ENCODE data around the gene STK26.

DNA sequence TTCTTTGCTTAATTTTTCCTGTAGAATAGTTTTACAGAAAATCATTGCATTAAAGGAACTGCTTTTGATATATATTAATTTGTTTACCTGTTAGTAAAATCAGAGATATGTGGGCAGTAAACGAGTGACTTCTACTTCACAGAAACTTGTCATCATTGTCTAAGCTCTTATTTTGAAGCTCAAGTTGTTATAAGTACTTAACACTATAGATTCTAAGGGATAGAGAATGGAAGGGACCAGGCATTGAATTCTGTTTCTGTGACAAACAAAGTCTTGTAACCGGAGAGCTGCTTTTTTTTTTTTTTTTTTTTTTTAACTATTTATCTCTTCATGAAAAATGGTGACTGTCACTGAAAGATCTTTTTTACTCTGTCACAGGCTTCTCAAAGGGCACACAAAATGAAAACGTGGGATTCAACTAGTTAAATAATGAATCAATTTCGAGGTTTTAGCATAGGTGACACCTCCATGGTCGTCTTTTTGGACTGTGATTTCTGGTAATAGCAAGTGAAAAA, 14.4 kb downstream of the STK26 start:
- TF ChIP-seq, protein P1, sequence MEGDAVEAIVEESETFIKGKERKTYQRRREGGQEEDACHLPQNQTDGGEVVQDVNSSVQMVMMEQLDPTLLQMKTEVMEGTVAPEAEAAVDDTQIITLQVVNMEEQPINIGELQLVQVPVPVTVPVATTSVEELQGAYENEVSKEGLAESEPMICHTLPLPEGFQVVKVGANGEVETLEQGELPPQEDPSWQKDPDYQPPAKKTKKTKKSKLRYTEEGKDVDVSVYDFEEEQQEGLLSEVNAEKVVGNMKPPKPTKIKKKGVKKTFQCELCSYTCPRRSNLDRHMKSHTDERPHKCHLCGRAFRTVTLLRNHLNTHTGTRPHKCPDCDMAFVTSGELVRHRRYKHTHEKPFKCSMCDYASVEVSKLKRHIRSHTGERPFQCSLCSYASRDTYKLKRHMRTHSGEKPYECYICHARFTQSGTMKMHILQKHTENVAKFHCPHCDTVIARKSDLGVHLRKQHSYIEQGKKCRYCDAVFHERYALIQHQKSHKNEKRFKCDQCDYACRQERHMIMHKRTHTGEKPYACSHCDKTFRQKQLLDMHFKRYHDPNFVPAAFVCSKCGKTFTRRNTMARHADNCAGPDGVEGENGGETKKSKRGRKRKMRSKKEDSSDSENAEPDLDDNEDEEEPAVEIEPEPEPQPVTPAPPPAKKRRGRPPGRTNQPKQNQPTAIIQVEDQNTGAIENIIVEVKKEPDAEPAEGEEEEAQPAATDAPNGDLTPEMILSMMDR (IDR thresholded peaks at IDR 0.05; ENCODE audit: insufficient read depth, low read length): no peak
- TF ChIP-seq, protein P2, sequence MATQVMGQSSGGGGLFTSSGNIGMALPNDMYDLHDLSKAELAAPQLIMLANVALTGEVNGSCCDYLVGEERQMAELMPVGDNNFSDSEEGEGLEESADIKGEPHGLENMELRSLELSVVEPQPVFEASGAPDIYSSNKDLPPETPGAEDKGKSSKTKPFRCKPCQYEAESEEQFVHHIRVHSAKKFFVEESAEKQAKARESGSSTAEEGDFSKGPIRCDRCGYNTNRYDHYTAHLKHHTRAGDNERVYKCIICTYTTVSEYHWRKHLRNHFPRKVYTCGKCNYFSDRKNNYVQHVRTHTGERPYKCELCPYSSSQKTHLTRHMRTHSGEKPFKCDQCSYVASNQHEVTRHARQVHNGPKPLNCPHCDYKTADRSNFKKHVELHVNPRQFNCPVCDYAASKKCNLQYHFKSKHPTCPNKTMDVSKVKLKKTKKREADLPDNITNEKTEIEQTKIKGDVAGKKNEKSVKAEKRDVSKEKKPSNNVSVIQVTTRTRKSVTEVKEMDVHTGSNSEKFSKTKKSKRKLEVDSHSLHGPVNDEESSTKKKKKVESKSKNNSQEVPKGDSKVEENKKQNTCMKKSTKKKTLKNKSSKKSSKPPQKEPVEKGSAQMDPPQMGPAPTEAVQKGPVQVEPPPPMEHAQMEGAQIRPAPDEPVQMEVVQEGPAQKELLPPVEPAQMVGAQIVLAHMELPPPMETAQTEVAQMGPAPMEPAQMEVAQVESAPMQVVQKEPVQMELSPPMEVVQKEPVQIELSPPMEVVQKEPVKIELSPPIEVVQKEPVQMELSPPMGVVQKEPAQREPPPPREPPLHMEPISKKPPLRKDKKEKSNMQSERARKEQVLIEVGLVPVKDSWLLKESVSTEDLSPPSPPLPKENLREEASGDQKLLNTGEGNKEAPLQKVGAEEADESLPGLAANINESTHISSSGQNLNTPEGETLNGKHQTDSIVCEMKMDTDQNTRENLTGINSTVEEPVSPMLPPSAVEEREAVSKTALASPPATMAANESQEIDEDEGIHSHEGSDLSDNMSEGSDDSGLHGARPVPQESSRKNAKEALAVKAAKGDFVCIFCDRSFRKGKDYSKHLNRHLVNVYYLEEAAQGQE (IDR thresholded peaks at IDR 0.05; ENCODE audit: insufficient replicate concordance, low read depth): no peak
